Kidney (tissue), 14 donors: ENCODE results near the gene CACNB3. TPM values are rescaled to one million over a fixed set of nuclear protein-coding genes. Genes with fewer than 3 reads are reported as not detected.

ENCODE experiments used
- DNase-seq, 5 donors: peaks; one replicate each; pipeline ENCODE4 v3.0.0-alpha.2; 2013 to 2020
- FAIRE-seq: peaks from 2 replicates; lab custom pipeline; 2012; peaks lifted over from hg19 to GRCh38; lab: Jason Lieb, UNC
- H3K27ac ChIP-seq, 2 donors: one replicate each; pipeline ENCODE4 v1.7.0; 2013; ENCODE audit warnings: low read depth in 2 of 2, low read length in 2 of 2, inconsistent platforms in 1 of 2
- H3K27me3 ChIP-seq: one replicate; pipeline ENCODE4 v1.7.1; 2013; ENCODE audit warnings: low read length, inconsistent platforms; ENCODE audit not compliant: control insufficient read depth, insufficient read depth
- H3K36me3 ChIP-seq, 3 donors: one replicate each; pipeline versions ENCODE4 v1.7.0 to v1.7.1; 2013; ENCODE audit warnings: low read length in 3 of 3, control low read depth in 1 of 3, inconsistent platforms in 1 of 3; ENCODE audit not compliant: insufficient read depth in 3 of 3, control insufficient read depth in 2 of 3
- H3K4me1 ChIP-seq, 3 donors: one replicate each; pipeline versions ENCODE4 v1.7.0 to v1.7.1; 2013; ENCODE audit warnings: low read length in 3 of 3, inconsistent platforms in 1 of 3, low read depth in 1 of 3; ENCODE audit not compliant: control insufficient read depth in 2 of 3, insufficient read depth in 2 of 3
- H3K4me3 ChIP-seq, 3 donors: one replicate each; pipeline versions ENCODE4 v1.7.0 to v1.8.1; 2013; ENCODE audit warnings: low read length in 3 of 3, control low read depth in 1 of 3, inconsistent platforms in 1 of 3
- H3K9ac ChIP-seq, 3 donors: one replicate each; pipeline versions ENCODE4 v1.7.0 to v1.7.1; 2013; ENCODE audit warnings: low read length in 3 of 3, control low read depth in 1 of 3, inconsistent platforms in 1 of 3
- H3K9me3 ChIP-seq, 3 donors: one replicate each; pipeline versions ENCODE4 v1.7.0 to v1.7.1; 2013; ENCODE audit warnings: low read length in 3 of 3, control low read depth in 1 of 3, inconsistent platforms in 1 of 3; ENCODE audit not compliant: control insufficient read depth in 2 of 3, insufficient read depth in 1 of 3
- intact Hi-C: fragments of 100-400 bp; cut with DNase I; formaldehyde crosslinking; loops from one replicate; pipeline ENCODE4 v1.11.1; 2022
- polyA plus RNA-seq: library from polyadenylated mRNA; stranded (reverse); fragments of 350-450 nt; fragmentation: Illumina TruSeq; extraction: RNeasy Lipid Tissue Mini Kit (QIAGEN cat#74804); gene quantifications from one replicate; pipeline ENCODE4 v1.2.3, GENCODE V29; 2014; ENCODE audit warnings: low read depth, low replicate concordance; ENCODE audit not compliant: insufficient read depth
- total RNA-seq: library from RNA; stranded (reverse); fragmentation: NEBNext Ultra II Directional; extraction: Animal tissue kit (Norgen Biotek cat#: 25700); gene quantifications from one replicate; pipeline ENCODE4 v1.2.1, GENCODE V29; 2021
- TF ChIP-seq, protein P1 (sequence below): IDR thresholded peaks from 3 replicates; pipeline ENCODE4 v1.5.1; 2012; ENCODE audit warnings: mild to moderate bottlenecking, moderate library complexity, borderline replicate concordance; ENCODE audit not compliant: insufficient read depth; ENCODE audit errors: extremely low read depth
- donor health status: control.
- donor health status: control.
- donor health status: control.
- donor health status: control.
- donor health status: control.
- donor health status: DM: yes; HTN: yes; CAD: no.
- donor health status: Normal renal cell carcinoma (clear cell type).

CACNB3 gene
- total and polyA plus RNA-seq, 2 donors from 2014 or later = 17.9 to 19.6 TPM

GRCh38 chr12:48811437-48812090 lies 6.7 kb upstream of the CACNB3 start:
- H3K9me3 ChIP-seq = no peaks in the 10 kb centered on the region
- H3K27ac ChIP-seq = peak overlapping the region in 1 of 2 donors; percentile 17
- intact Hi-C loops = no loop called here
- no peaks in the 10 kb centered on the region for H3K36me3 ChIP-seq
- H3K9ac ChIP-seq = no peak overlapping the region
- TF ChIP-seq, protein P1, sequence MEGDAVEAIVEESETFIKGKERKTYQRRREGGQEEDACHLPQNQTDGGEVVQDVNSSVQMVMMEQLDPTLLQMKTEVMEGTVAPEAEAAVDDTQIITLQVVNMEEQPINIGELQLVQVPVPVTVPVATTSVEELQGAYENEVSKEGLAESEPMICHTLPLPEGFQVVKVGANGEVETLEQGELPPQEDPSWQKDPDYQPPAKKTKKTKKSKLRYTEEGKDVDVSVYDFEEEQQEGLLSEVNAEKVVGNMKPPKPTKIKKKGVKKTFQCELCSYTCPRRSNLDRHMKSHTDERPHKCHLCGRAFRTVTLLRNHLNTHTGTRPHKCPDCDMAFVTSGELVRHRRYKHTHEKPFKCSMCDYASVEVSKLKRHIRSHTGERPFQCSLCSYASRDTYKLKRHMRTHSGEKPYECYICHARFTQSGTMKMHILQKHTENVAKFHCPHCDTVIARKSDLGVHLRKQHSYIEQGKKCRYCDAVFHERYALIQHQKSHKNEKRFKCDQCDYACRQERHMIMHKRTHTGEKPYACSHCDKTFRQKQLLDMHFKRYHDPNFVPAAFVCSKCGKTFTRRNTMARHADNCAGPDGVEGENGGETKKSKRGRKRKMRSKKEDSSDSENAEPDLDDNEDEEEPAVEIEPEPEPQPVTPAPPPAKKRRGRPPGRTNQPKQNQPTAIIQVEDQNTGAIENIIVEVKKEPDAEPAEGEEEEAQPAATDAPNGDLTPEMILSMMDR = no peak
- H3K4me1 ChIP-seq = peaks cover 0 to 19% (median 5%) of the 10 kb centered on the region in 3 donors
- no peaks in the 10 kb centered on the region for H3K27me3 ChIP-seq
- no peak overlapping the region for H3K4me3 ChIP-seq
- no peak for DNase-seq
- no peak for FAIRE-seq

GRCh38 chr12:48812389-48812788 lies 5.9 kb upstream of the CACNB3 start:
- FAIRE-seq (no peak), DNase-seq (no peak)
- Histone ChIP-seq H3K4me3 (no peak overlapping the region), H3K27ac (no peak overlapping the region), H3K9me3 (no peaks in the 10 kb centered on the region), H3K36me3 (no peaks in the 10 kb centered on the region), H3K27me3 (no peaks in the 10 kb centered on the region), H3K4me1 (peaks cover 0 to 20% (median 5%) of the 10 kb centered on the region in 3 donors), H3K9ac (no peak overlapping the region)
- TF ChIP-seq, protein P1 = no peak
- intact Hi-C loops = no loop called here

DNA sequence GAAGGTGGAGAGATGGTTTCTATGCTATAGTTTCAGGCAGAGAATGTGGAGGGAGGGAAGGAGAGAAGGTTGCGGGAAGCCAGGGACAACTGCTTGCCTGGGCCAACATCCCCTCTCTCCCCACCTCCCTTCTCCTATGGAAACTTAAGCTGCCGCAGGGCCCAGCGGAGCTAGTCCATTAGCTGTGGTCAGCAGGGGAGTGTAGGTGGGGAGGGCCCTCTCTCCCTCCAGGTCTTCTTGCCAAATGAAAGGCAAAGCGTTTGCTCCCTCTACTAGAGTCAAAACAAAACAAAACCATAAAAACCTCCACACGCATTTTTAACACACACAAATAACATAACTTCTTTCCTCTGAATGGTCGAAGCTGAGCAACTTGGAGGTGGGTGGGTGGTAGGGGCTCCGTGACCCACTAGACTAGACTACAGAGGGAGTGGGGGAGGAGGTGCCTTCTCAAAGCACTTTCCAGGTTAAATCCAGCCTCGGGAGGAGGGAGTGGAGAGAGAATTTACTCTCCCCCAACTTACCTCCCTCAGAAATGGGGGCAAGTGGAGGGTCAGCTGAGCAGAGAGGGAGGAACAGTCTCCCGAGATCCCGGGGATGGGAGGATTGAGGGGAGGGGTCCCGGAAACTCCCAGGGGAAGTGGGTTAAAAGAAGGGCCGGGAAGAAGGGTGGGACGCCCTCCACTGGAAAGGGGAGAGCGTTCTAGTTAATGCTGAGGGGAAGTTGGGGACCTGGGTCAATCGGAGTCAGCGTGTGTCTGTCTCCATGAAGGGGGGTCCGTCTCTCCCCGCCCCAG lies 4.6 kb upstream of the CACNB3 start:
- intact Hi-C loops = no loop called here
- Histone ChIP-seq H3K9ac (peak overlapping the region in 2 of 3 donors; percentile 6 to 84), H3K4me1 (peaks cover 0 to 25% (median 5%) of the 10 kb centered on the region in 3 donors), H3K9me3 (no peaks in the 10 kb centered on the region), H3K27ac (peak overlapping the region in 1 of 2 donors; percentile 41), H3K27me3 (no peaks in the 10 kb centered on the region), H3K4me3 (peak overlapping the region; percentile 46 to 81 (median 63)), H3K36me3 (no peaks in the 10 kb centered on the region)
- peak in 4 of 5 donors; percentile 68 to 85 (median 82) for DNase-seq
- no peak for FAIRE-seq
- TF ChIP-seq, protein P1 = no peak
